Measurements from ENCODE around the gene GRK1.

The GRK1 gene

GRCh38 chr13:113663934-113664333, 3.1 kb upstream of the GRK1 start:
- no peak for DNase-seq (ENCODE audit: low spot score)
- no peak for TF ChIP-seq CTCF (IDR thresholded peaks at IDR 0.05; ENCODE audit: poor library complexity, severe bottlenecking)
- no peak for ATAC-seq (ENCODE audit: low read depth)
- Histone ChIP-seq H3K4me1 (ENCODE audit: insufficient read depth, poor library complexity, severe bottlenecking) (no peaks in the 10 kb centered on the region), H3K36me3 (ENCODE audit: low read depth) (no peaks in the 10 kb centered on the region), H3K27me3 (ENCODE audit: insufficient read depth, poor library complexity, severe bottlenecking) (peaks cover 12% of the 10 kb centered on the region), H3K27ac (ENCODE audit: poor library complexity, severe bottlenecking) (no peak overlapping the region), H3K4me3 (ENCODE audit: severe bottlenecking) (no peak overlapping the region), H3K9me3 (ENCODE audit: severe bottlenecking) (peaks cover 8% of the 10 kb centered on the region)

- ATAC-seq (ENCODE audit: low read depth) (no peak), DNase-seq (ENCODE audit: low spot score) (peak; percentile 39)
- Histone ChIP-seq H3K4me3 (ENCODE audit: severe bottlenecking) (no peak overlapping the region), H3K36me3 (ENCODE audit: low read depth) (no peaks in the 10 kb centered on the region), H3K27ac (ENCODE audit: poor library complexity, severe bottlenecking) (no peak overlapping the region), H3K9me3 (ENCODE audit: severe bottlenecking) (peaks cover 8% of the 10 kb centered on the region), H3K27me3 (ENCODE audit: insufficient read depth, poor library complexity, severe bottlenecking) (peaks cover 12% of the 10 kb centered on the region), H3K4me1 (ENCODE audit: insufficient read depth, poor library complexity, severe bottlenecking) (no peaks in the 10 kb centered on the region)
- TF ChIP-seq CTCF (IDR thresholded peaks at IDR 0.05; ENCODE audit: poor library complexity, severe bottlenecking) = no peak
Measured at GRCh38 chr13:113664751-113665596, 2.0 kb upstream of the GRK1 start.

- no peak for DNase-seq (ENCODE audit: low spot score)
- H3K27ac ChIP-seq (ENCODE audit: poor library complexity, severe bottlenecking) = no peak overlapping the region
- peaks cover 12% of the 10 kb centered on the region for H3K27me3 ChIP-seq (ENCODE audit: insufficient read depth, poor library complexity, severe bottlenecking)
- no peaks in the 10 kb centered on the region for H3K36me3 ChIP-seq (ENCODE audit: low read depth)
- ATAC-seq (ENCODE audit: low read depth) = no peak
- peaks cover 5% of the 10 kb centered on the region for H3K9me3 ChIP-seq (ENCODE audit: severe bottlenecking)
- H3K4me3 ChIP-seq (ENCODE audit: severe bottlenecking) = no peak overlapping the region
- TF ChIP-seq CTCF (IDR thresholded peaks at IDR 0.05; ENCODE audit: poor library complexity, severe bottlenecking) = no peak
- H3K4me1 ChIP-seq (ENCODE audit: insufficient read depth, poor library complexity, severe bottlenecking) = no peaks in the 10 kb centered on the region
Measured at GRCh38 chr13:113665597-113666328, 1.3 kb upstream of the GRK1 start.

GRCh38 chr13:113666329-113666670, 719 bp upstream of the GRK1 start:
- TF ChIP-seq CTCF (IDR thresholded peaks at IDR 0.05; ENCODE audit: poor library complexity, severe bottlenecking) = no peak
- Histone ChIP-seq H3K27me3 (ENCODE audit: insufficient read depth, poor library complexity, severe bottlenecking) (peaks cover 12% of the 10 kb centered on the region), H3K4me3 (ENCODE audit: severe bottlenecking) (no peak overlapping the region), H3K27ac (ENCODE audit: poor library complexity, severe bottlenecking) (no peak overlapping the region), H3K36me3 (ENCODE audit: low read depth) (no peaks in the 10 kb centered on the region), H3K4me1 (ENCODE audit: insufficient read depth, poor library complexity, severe bottlenecking) (no peaks in the 10 kb centered on the region), H3K9me3 (ENCODE audit: severe bottlenecking) (no peaks in the 10 kb centered on the region)
- DNase-seq (ENCODE audit: low spot score) = no peak
- ATAC-seq (ENCODE audit: low read depth) = no peak

Measured in RWPE2 (cell line).